SK-N-SH (cell line): Measurements from ENCODE around the gene POLR3H.

Source experiments
- TEAD4 ChIP-seq: IDR thresholded peaks from 2 replicates; pipeline ENCODE4 v1.4.0; 2012; ENCODE audit warnings: mild to moderate bottlenecking, borderline replicate concordance; ENCODE audit not compliant: insufficient read depth
- TF ChIP-seq, protein P1 (sequence below): fragments of 200-600 bp; sonication (generic); IDR thresholded peaks from 2 replicates; pipeline ENCODE4 v1.6.1; 2017; ENCODE audit warnings: antibody characterized with exemption, mild to moderate bottlenecking, moderate library complexity

DNA sequence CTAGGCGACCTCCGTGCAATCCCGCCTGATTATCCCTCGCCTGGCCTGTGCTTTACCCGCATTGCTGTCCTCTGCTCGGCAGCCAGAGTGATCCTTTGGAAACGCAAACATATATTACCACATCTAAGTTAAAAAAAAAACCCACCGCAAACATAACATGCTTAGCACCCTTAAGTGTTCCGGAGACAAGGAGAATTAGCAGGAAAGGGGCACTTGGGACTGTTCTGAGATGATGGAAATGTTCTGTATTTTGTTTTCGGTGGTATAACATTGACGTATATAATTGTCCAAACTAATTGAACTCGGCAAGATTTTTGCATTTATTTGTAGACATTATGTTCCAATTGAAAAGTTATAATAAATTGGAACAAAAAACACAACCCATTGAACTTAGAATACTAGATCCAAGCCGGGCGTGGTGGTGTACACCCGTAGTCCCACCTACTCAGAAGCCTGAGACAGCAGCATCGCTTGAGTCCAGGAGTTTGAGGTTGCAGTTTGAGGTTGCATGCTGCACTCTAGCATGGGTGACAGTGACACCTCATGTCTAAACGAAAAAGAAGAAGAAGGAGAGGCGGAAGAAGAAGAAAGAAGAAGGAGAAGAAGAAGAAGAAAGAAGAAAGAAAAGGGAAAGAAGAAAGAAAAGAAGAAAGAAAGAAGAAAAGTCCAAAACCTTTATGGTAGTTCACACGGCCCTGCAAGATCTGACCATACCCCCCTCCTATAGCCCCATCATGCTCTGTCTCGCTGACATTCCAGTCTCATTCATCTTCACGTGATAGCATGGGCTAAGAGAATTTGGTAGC, 604 bp upstream of the POLR3H start:
- TF ChIP-seq TEAD4: no peak
- TF ChIP-seq, protein P1, sequence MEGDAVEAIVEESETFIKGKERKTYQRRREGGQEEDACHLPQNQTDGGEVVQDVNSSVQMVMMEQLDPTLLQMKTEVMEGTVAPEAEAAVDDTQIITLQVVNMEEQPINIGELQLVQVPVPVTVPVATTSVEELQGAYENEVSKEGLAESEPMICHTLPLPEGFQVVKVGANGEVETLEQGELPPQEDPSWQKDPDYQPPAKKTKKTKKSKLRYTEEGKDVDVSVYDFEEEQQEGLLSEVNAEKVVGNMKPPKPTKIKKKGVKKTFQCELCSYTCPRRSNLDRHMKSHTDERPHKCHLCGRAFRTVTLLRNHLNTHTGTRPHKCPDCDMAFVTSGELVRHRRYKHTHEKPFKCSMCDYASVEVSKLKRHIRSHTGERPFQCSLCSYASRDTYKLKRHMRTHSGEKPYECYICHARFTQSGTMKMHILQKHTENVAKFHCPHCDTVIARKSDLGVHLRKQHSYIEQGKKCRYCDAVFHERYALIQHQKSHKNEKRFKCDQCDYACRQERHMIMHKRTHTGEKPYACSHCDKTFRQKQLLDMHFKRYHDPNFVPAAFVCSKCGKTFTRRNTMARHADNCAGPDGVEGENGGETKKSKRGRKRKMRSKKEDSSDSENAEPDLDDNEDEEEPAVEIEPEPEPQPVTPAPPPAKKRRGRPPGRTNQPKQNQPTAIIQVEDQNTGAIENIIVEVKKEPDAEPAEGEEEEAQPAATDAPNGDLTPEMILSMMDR: no peak
